Lower lobe of right lung (tissue), 2 donors: ENCODE data around the gene UCHL3. TPM values are rescaled to one million over a fixed set of nuclear protein-coding genes. Genes with fewer than 3 reads are reported as not detected.

Source experiments
- ATAC-seq, 2 donors: fragments of 200-7000 bp; cut with Tn5 transposase; one replicate each; pipeline ENCODE4 v1.9.1; 2020 to 2022; ENCODE audit warnings: mild to moderate bottlenecking in 2 of 2, moderate library complexity in 2 of 2
- DNase-seq: peaks from one replicate; pipeline ENCODE4 v3.0.0-alpha.2; 2020
- H3K27ac ChIP-seq: fragments of 200-600 bp; one replicate; pipeline ENCODE4 v1.8.0; 2022
- H3K27me3 ChIP-seq: fragments of 200-600 bp; one replicate; pipeline ENCODE4 v1.8.0; 2022; ENCODE audit warnings: low read depth
- H3K36me3 ChIP-seq: fragments of 200-600 bp; one replicate; pipeline ENCODE4 v1.8.0; 2022; ENCODE audit warnings: mild to moderate bottlenecking
- H3K4me1 ChIP-seq: fragments of 200-600 bp; one replicate; pipeline ENCODE4 v1.8.0; 2022
- H3K4me3 ChIP-seq: fragments of 200-600 bp; one replicate; pipeline ENCODE4 v1.8.0; 2022; ENCODE audit warnings: mild to moderate bottlenecking
- H3K9me3 ChIP-seq: fragments of 200-600 bp; one replicate; pipeline ENCODE4 v1.8.0; 2022
- CTCF ChIP-seq: fragments of 200-600 bp; IDR thresholded peaks from one replicate; pipeline ENCODE4 v1.8.0; 2022; ENCODE audit warnings: antibody characterized with exemption, mild to moderate bottlenecking
- intact Hi-C: fragments of 100-400 bp; cut with DNase I; formaldehyde crosslinking; loops from one replicate; pipeline ENCODE4 v1.11.0; 2022
- total RNA-seq: library from RNA; stranded (reverse); fragmentation: NEBNext Ultra II Directional; extraction: Animal tissue kit (Norgen Biotek cat#: 25700); gene quantifications from one replicate; pipeline ENCODE4 v1.2.1, GENCODE V29; 2021
- donor health status: DM: no; HTN: yes; CAD: no; lungs with severe emphysema.

The UCHL3 gene
- total RNA-seq, 1 donor from 2014 or later: 14.0 TPM

- Histone ChIP-seq H3K9me3 (no peaks in the 10 kb centered on the region), H3K36me3 (no peaks in the 10 kb centered on the region), H3K27me3 (no peaks in the 10 kb centered on the region), H3K27ac (no peak overlapping the region), H3K4me1 (no peaks in the 10 kb centered on the region), H3K4me3 (no peak overlapping the region)
- peak in 1 of 2 donors; percentile 80 for ATAC-seq
- intact Hi-C loops: no loop called here
- DNase-seq: no peak
- no peak for TF ChIP-seq CTCF
Measured at GRCh38 chr13:75511051-75511625, 38.5 kb upstream of the UCHL3 start.

GRCh38 chr13:75512253-75512652, 37.3 kb upstream of the UCHL3 start:
- TF ChIP-seq CTCF: no peak
- no peaks in the 10 kb centered on the region for H3K36me3 ChIP-seq
- ATAC-seq (peak; percentile 42 to 64), DNase-seq (no peak)
- H3K27me3 ChIP-seq: no peaks in the 10 kb centered on the region
- H3K4me3 ChIP-seq: no peak overlapping the region
- no peaks in the 10 kb centered on the region for H3K4me1 ChIP-seq
- no peak overlapping the region for H3K27ac ChIP-seq
- intact Hi-C loops: no loop called here
- no peaks in the 10 kb centered on the region for H3K9me3 ChIP-seq

GRCh38 chr13:75513271-75513670, 36.3 kb upstream of the UCHL3 start:
- Histone ChIP-seq H3K27ac (no peak overlapping the region), H3K9me3 (no peaks in the 10 kb centered on the region), H3K4me3 (no peak overlapping the region), H3K4me1 (no peaks in the 10 kb centered on the region), H3K36me3 (no peaks in the 10 kb centered on the region), H3K27me3 (no peaks in the 10 kb centered on the region)
- TF ChIP-seq CTCF: no peak
- ATAC-seq (no peak), DNase-seq (no peak)
- intact Hi-C loops: no loop called here

GRCh38 chr13:75514080-75514995, 35.3 kb upstream of the UCHL3 start:
- no peaks in the 10 kb centered on the region for H3K9me3 ChIP-seq
- H3K4me3 ChIP-seq: no peak overlapping the region
- no peaks in the 10 kb centered on the region for H3K36me3 ChIP-seq
- no peaks in the 10 kb centered on the region for H3K4me1 ChIP-seq
- H3K27ac ChIP-seq: no peak overlapping the region
- intact Hi-C loops: no loop called here
- DNase-seq: no peak
- TF ChIP-seq CTCF: no peak
- no peaks in the 10 kb centered on the region for H3K27me3 ChIP-seq
- ATAC-seq: no peak

- Histone ChIP-seq H3K36me3 (no peaks in the 10 kb centered on the region), H3K4me3 (no peak overlapping the region), H3K4me1 (no peaks in the 10 kb centered on the region), H3K27me3 (no peaks in the 10 kb centered on the region), H3K9me3 (no peaks in the 10 kb centered on the region), H3K27ac (no peak overlapping the region)
- intact Hi-C loops: no loop called here
- no peak for DNase-seq
- TF ChIP-seq CTCF: no peak
- no peak for ATAC-seq
Measured at GRCh38 chr13:75518439-75519088, 31.0 kb upstream of the UCHL3 start.
